Uterus (tissue), 2 donors: ENCODE measurements around the gene DENND1A.

Experiments used
- POLR2A ChIP-seq, 2 donors: fragments of 450-650 bp; IDR thresholded peaks; one replicate each; pipeline ENCODE4 v1.6.1; 2016; ENCODE audit warnings: antibody characterized with exemption in 2 of 2, mild to moderate bottlenecking in 1 of 2, moderate library complexity in 1 of 2
- TF ChIP-seq, protein P1 (sequence below), 4 experiments: fragments of 200-600 bp in 2 of 4; fragments of 450-650 bp in 2 of 4; sonication (generic) in 2 of 4; IDR thresholded peaks; one replicate each; pipeline ENCODE4 v1.5.1; 2016 to 2019; ENCODE audit warnings: antibody characterized with exemption in 4 of 4, mild to moderate bottlenecking in 2 of 4, moderate library complexity in 1 of 4

DNA sequence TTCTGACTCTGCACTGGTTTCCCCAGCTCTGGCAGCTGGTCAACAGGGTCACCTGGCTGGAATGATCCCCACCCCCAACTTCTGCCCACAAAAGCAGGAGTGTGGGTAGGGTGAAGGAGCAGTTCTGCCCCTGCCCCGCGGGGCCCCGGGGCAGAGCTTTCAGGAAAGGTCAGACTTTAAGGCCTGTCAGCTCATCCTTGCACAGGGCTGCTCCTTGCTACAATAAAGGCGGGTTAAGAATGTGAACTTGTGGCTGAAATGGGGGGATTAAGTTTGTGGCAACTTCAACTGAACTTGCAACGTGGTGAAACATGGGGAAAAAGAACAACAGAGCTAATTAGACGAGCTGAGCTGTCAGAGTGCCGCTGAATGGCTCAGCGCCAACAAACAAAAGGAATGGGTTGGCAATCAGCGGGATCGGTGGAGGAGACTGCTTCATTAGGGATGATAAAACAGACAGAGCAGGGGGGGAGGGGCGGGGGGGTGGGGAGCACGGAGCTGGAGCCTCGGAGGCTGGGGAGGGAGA, 523.2 kb downstream of the DENND1A start:
- TF ChIP-seq, protein P1, sequence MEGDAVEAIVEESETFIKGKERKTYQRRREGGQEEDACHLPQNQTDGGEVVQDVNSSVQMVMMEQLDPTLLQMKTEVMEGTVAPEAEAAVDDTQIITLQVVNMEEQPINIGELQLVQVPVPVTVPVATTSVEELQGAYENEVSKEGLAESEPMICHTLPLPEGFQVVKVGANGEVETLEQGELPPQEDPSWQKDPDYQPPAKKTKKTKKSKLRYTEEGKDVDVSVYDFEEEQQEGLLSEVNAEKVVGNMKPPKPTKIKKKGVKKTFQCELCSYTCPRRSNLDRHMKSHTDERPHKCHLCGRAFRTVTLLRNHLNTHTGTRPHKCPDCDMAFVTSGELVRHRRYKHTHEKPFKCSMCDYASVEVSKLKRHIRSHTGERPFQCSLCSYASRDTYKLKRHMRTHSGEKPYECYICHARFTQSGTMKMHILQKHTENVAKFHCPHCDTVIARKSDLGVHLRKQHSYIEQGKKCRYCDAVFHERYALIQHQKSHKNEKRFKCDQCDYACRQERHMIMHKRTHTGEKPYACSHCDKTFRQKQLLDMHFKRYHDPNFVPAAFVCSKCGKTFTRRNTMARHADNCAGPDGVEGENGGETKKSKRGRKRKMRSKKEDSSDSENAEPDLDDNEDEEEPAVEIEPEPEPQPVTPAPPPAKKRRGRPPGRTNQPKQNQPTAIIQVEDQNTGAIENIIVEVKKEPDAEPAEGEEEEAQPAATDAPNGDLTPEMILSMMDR (IDR thresholded peaks at IDR 0.05), result no peak
- TF ChIP-seq POLR2A (IDR thresholded peaks at IDR 0.05), result no peak
